SK-N-SH (cell line): Measurements from ENCODE around the gene GSTO2. TPM values are rescaled to one million over a fixed set of nuclear protein-coding genes. Genes with fewer than 3 reads are reported as not detected.
A peak's percentile ranks its signal among the peaks of the same experiment; 100 is the strongest.

ENCODE experiments used
- CTCF ChIA-PET: fragments of 300-600, 350-600 bp; formaldehyde crosslinking; extraction: SDS; loops from one replicate; lab custom pipeline; 2021; lab: Yijun Ruan, JAX
- POLR2A ChIA-PET: fragments of 350-600 bp; sonication (Branson Sonifier 250); formaldehyde crosslinking; extraction: SDS; loops from one replicate; lab custom pipeline; 2020; ENCODE audit warnings: antibody characterized with exemption, inconsistent platforms; lab: Yijun Ruan, JAX
- DNase-seq: peaks from one replicate; pipeline ENCODE4 v3.0.0; 2012
- H2AFZ ChIP-seq: fragments of 200-600 bp; sonication (generic); 2 replicates; pipeline ENCODE4 v1.8.1; 2016; ENCODE audit warnings: antibody characterized with exemption, mild to moderate bottlenecking, low read depth
- H3F3A ChIP-seq: fragments of 200-600 bp; sonication (generic); replicated peaks from 2 replicates; pipeline ENCODE3; 2016; ENCODE audit warnings: antibody characterized with exemption, mild to moderate bottlenecking; ENCODE audit not compliant: insufficient read depth
- H3K27ac ChIP-seq, 2 experiments: fragments of 200-500 bp in 1 of 2; fragments of 200-600 bp in 1 of 2; sonication (Bioruptor generic) in 1 of 2; sonication (generic), shearing (Covaris generic) in 1 of 2; 2 replicates each; pipeline versions ENCODE4 v1.5.1 to v1.6.1; 2014 to 2016; ENCODE audit warnings: low read depth in 2 of 2, inconsistent platforms in 1 of 2, low read length in 1 of 2, mild to moderate bottlenecking in 1 of 2, mixed read lengths in 1 of 2
- H3K27me3 ChIP-seq: fragments of 200-600 bp; sonication (generic), shearing (Covaris generic); 2 replicates; pipeline ENCODE4 v1.6.1; 2016; ENCODE audit warnings: mixed run types; ENCODE audit not compliant: insufficient read depth
- H3K36me3 ChIP-seq, 2 experiments: fragments of 200-500 bp in 1 of 2; fragments of 200-600 bp in 1 of 2; sonication (Bioruptor generic) in 1 of 2; sonication (generic) in 1 of 2; replicated peaks in 1 of 2; 2 replicates each; pipeline versions ENCODE3 to v1.5.1; 2014 to 2016; ENCODE audit warnings: low read length in 1 of 2, mild to moderate bottlenecking in 1 of 2; ENCODE audit not compliant: insufficient read depth in 2 of 2, control insufficient read depth in 1 of 2
- H3K4me1 ChIP-seq, 2 experiments: fragments of 200-500 bp in 1 of 2; fragments of 200-600 bp in 1 of 2; sonication (Bioruptor generic) in 1 of 2; sonication (generic), shearing (Covaris generic) in 1 of 2; 2 replicates each; pipeline versions ENCODE4 v1.5.1 to v1.6.1; 2014 to 2016; ENCODE audit warnings: low read depth in 1 of 2, low read length in 1 of 2, mixed run types in 1 of 2; ENCODE audit not compliant: insufficient read depth in 2 of 2, control insufficient read depth in 1 of 2
- H3K4me2 ChIP-seq: fragments of 200-600 bp; sonication (generic), shearing (Covaris generic); 2 replicates; pipeline ENCODE4 v1.6.1; 2017; ENCODE audit warnings: mixed run types
- H3K4me3 ChIP-seq, 2 experiments: fragments of 200-500 bp in 1 of 2; fragments of 200-600 bp in 1 of 2; sonication (Bioruptor generic) in 1 of 2; sonication (generic), shearing (Covaris generic) in 1 of 2; 2 replicates each; pipeline versions ENCODE4 v1.5.1 to v1.8.1; 2014 to 2016; ENCODE audit warnings: low read depth in 2 of 2, inconsistent platforms in 1 of 2, low read length in 1 of 2, mild to moderate bottlenecking in 1 of 2, mixed read lengths in 1 of 2, moderate library complexity in 1 of 2
- H3K79me2 ChIP-seq: fragments of 200-600 bp; sonication (generic); 2 replicates; pipeline ENCODE4 v1.8.1; 2017; ENCODE audit warnings: mild to moderate bottlenecking; ENCODE audit not compliant: insufficient read depth
- H3K9ac ChIP-seq: fragments of 200-600 bp; sonication (generic); 2 replicates; pipeline ENCODE4 v1.6.1; 2017; ENCODE audit warnings: mixed run types
- H3K9me2 ChIP-seq: fragments of 200-600 bp; sonication (generic); 2 replicates; pipeline ENCODE4 v1.6.1; 2017; ENCODE audit warnings: mixed run types
- H3K9me3 ChIP-seq: fragments of 200-600 bp; sonication (generic); 2 replicates; pipeline ENCODE4 v1.6.1; 2017; ENCODE audit warnings: mixed run types, mild to moderate bottlenecking, moderate library complexity
- H4K20me1 ChIP-seq: fragments of 200-600 bp; sonication (generic); 2 replicates; pipeline ENCODE4 v1.6.1; 2017; ENCODE audit warnings: mild to moderate bottlenecking, mixed run types; ENCODE audit not compliant: insufficient read depth
- EP300 ChIP-seq, 2 experiments: IDR thresholded peaks; 2 replicates each; pipeline versions ENCODE4 v1.4.0 to v1.6.1; 2012; ENCODE audit warnings: borderline replicate concordance in 1 of 2, low read depth in 1 of 2, low read length in 1 of 2
- FOXM1 ChIP-seq: IDR thresholded peaks from 2 replicates; pipeline ENCODE4 v1.4.0; 2012; ENCODE audit warnings: low read depth, mild to moderate bottlenecking
- GABPA ChIP-seq: IDR thresholded peaks from 2 replicates; pipeline ENCODE4 v1.4.0; 2012; ENCODE audit warnings: low read depth, mild to moderate bottlenecking
- IRF3 ChIP-seq: fragments of 150-350 bp; IDR thresholded peaks from 2 replicates; pipeline ENCODE4 v1.6.1; 2016; ENCODE audit warnings: mild to moderate bottlenecking, low read depth, low read length
- JUND ChIP-seq: IDR thresholded peaks from 2 replicates; pipeline ENCODE4 v1.4.0; 2012
- MEF2A ChIP-seq: IDR thresholded peaks from 2 replicates; pipeline ENCODE4 v1.4.0; 2012; ENCODE audit warnings: low read depth, borderline replicate concordance
- NFIC ChIP-seq: IDR thresholded peaks from 2 replicates; pipeline ENCODE4 v1.4.0; 2012; ENCODE audit warnings: borderline replicate concordance
- NRF1 ChIP-seq: IDR thresholded peaks from 2 replicates; pipeline ENCODE4 v1.6.1; 2012; ENCODE audit warnings: low read depth, mild to moderate bottlenecking, low read length
- PBX3 ChIP-seq: IDR thresholded peaks from 2 replicates; pipeline ENCODE4; 2012
- RCOR1 ChIP-seq: fragments of 150-350 bp; IDR thresholded peaks from 2 replicates; pipeline ENCODE4 v1.6.1; 2017; ENCODE audit warnings: antibody characterized with exemption, low read length
- REST ChIP-seq: IDR thresholded peaks from 2 replicates; pipeline ENCODE4 v1.6.1; 2012; ENCODE audit warnings: mild to moderate bottlenecking, low read depth, low read length, moderate library complexity
- RXRA ChIP-seq: IDR thresholded peaks from 2 replicates; pipeline ENCODE4 v1.4.0; 2012; ENCODE audit warnings: low read depth, mild to moderate bottlenecking, borderline replicate concordance
- SMC3 ChIP-seq: IDR thresholded peaks from 2 replicates; pipeline ENCODE4 v1.6.1; 2012; ENCODE audit warnings: low read depth, low read length, improper control_type of control experiment
- TAF1 ChIP-seq: IDR thresholded peaks from 2 replicates; pipeline ENCODE4 v1.6.1; 2012; ENCODE audit warnings: low read depth, mild to moderate bottlenecking, low read length, moderate library complexity, borderline replicate concordance
- TCF12 ChIP-seq: IDR thresholded peaks from 2 replicates; pipeline ENCODE4 v1.4.0; 2012
- TEAD4 ChIP-seq: IDR thresholded peaks from 2 replicates; pipeline ENCODE4 v1.4.0; 2012; ENCODE audit warnings: mild to moderate bottlenecking, borderline replicate concordance; ENCODE audit not compliant: insufficient read depth
- USF1 ChIP-seq: IDR thresholded peaks from 2 replicates; pipeline ENCODE4 v1.4.0; 2012; ENCODE audit warnings: low read depth, borderline replicate concordance
- USF2 ChIP-seq: fragments of 150-350 bp; IDR thresholded peaks from 2 replicates; pipeline ENCODE4 v1.6.1; 2017; ENCODE audit warnings: antibody characterized with exemption, low read length, low read depth, borderline replicate concordance
- YY1 ChIP-seq: IDR thresholded peaks from 2 replicates; pipeline ENCODE4 v1.4.0; 2012; ENCODE audit warnings: low read depth, mild to moderate bottlenecking
- WGBS: methylation state at CpG from one replicate; pipeline ENCODE4 v1.1.6; 2017; ENCODE audit warnings: low lambda C conversion rate; 5-methylcytosine and 5-hydroxymethylcytosine counted together
- polyA plus RNA-seq, 3 experiments: library from polyadenylated mRNA; depleted of rRNA; stranded (reverse); fragments of >200 nt; gene quantifications; 2 replicates each; pipeline ENCODE4 v1.2.3, GENCODE V29; 2012

Gene GSTO2
- polyA plus RNA-seq, 1 of the 3 experiments (the other 2 are of a cell fraction): 0.49 TPM

- Histone ChIP-seq H3K9me2 (no peaks in the 10 kb centered on the region), H3K36me3 (no peaks in the 10 kb centered on the region), H3K9me3 (no peaks in the 10 kb centered on the region), H3F3A (peaks cover 49% of the 10 kb centered on the region), H3K9ac (no peak overlapping the region), H3K27ac (no peak overlapping the region), H3K4me3 (no peak overlapping the region), H4K20me1 (peaks cover 25% of the 10 kb centered on the region), H3K4me1 (peaks cover 43 to 51% of the 10 kb centered on the region in 2 experiments), H2AFZ (no peak overlapping the region), H3K79me2 (peaks cover 79% of the 10 kb centered on the region), H3K27me3 (no peaks in the 10 kb centered on the region), H3K4me2 (no peak overlapping the region)
- TF ChIP-seq FOXM1 (no peak), USF2 (no peak), MEF2A (no peak)
- 95% methylated on average over 6 of the region's 6 CpGs for WGBS
- ChIA-PET POLR2A (no interaction called here), CTCF (interaction anchor here (0.7 to 7.7 kb wide), 7 partner anchors 10 to 247 kb away, joined by 3 to 65 read pairs (median 3); no protein-coding TSS in a partner anchor)
- no peak for DNase-seq
Measured at GRCh38 chr10:104334561-104334960, 65.6 kb downstream of the GSTO2 start.

GRCh38 chr10:104334965-104335650 is 66.1 kb downstream of the GSTO2 start:
- Histone ChIP-seq H3K4me3 (no peak overlapping the region), H3K9ac (no peak overlapping the region), H3K27ac (no peak overlapping the region), H3K79me2 (peaks cover 79% of the 10 kb centered on the region), H3K4me1 (peaks cover 38 to 47% of the 10 kb centered on the region in 2 experiments), H3K36me3 (no peaks in the 10 kb centered on the region), H2AFZ (no peak overlapping the region), H3K4me2 (peak overlapping the region; percentile 76; the same call in 1 of the 2 replicates), H3F3A (peaks cover 46% of the 10 kb centered on the region), H3K9me2 (no peaks in the 10 kb centered on the region), H3K9me3 (no peaks in the 10 kb centered on the region), H3K27me3 (no peaks in the 10 kb centered on the region), H4K20me1 (peaks cover 25% of the 10 kb centered on the region)
- ChIA-PET POLR2A (no interaction called here), CTCF (interaction anchor here (0.7 to 7.7 kb wide), 8 partner anchors 10 to 43 kb away, joined by 3 to 65 read pairs (median 4); no protein-coding TSS in a partner anchor)
- 95% methylated on average over 13 of the region's 13 CpGs for WGBS
- DNase-seq: no peak
- TF ChIP-seq IRF3 (no peak), SMC3 (no peak), PBX3 (no peak), USF1 (no peak), RXRA (no peak), USF2 (no peak), JUND (no peak), GABPA (no peak), RCOR1 (no peak), TEAD4 (no peak), TCF12 (no peak), NRF1 (no peak), NFIC (no peak), YY1 (no peak), REST (no peak), TAF1 (no peak), EP300 (IDR thresholded peaks at IDR 0.05; ENCODE audit: borderline replicate concordance in 1 of 2, low read depth in 1 of 2, low read length in 1 of 2) (no peak)
